ENCODE results near the gene PLSCR1.

The PLSCR1 gene, protein sequence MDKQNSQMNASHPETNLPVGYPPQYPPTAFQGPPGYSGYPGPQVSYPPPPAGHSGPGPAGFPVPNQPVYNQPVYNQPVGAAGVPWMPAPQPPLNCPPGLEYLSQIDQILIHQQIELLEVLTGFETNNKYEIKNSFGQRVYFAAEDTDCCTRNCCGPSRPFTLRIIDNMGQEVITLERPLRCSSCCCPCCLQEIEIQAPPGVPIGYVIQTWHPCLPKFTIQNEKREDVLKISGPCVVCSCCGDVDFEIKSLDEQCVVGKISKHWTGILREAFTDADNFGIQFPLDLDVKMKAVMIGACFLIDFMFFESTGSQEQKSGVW

DNA sequence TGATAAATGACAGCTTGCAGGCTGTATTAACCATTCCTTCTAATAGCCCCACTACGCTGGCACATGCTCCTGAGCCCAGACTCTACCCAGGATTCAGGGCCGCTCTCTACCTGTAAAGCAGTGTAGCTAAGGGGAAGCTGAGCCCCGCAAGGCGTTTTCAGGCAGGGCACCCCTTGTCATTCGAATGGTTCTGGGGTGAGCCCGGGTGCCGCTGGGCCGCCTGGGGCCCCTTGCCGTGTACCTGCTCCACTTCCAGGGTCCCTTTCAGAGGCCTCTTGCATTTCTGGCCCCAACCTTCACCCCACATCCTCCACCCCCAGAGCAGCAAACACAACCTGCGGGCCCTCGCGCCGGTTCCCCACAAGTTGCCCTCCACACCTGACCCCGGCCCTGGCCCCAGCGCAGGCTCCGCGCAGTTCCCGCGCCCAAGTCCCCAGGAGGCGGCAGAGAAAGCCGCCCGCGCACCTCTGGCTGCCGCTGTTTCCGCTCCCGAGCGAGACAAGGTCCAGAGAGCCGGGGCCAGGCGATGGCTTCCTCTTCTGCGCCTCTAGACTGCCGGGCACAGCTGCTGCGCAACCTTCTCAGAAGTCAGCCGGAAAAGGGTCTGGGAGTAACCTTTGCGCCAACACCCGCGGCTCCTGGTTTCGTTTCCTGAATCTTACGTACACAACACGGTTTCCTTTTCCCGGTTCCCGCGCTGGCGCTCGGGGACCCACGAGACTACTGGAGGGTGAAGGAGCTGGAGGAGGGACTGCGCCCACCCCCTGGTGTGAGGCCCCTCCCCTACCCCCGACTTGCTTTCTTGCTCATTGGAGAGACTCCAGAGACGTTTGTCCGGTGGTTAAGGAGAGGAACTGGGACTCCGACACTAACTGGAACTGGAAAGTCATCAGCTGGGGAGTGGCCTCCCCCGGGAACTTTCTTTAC lies at the start of gene PLSCR1:
Gene PLSCR1 (minus strand): TSS at position 606 of the 927 bp plus-strand sequence. CDS start 8,055 bp downstream, outside the sequence.
- DNase-seq, result peak; percentile 94
- in situ Hi-C loops (cut with HindIII; ENCODE audit: low pct_ligation_motif_present, low pct_unique_long_range_greater_than_20kb, low sequenced_read_pairs), result no loop called here

DNA sequence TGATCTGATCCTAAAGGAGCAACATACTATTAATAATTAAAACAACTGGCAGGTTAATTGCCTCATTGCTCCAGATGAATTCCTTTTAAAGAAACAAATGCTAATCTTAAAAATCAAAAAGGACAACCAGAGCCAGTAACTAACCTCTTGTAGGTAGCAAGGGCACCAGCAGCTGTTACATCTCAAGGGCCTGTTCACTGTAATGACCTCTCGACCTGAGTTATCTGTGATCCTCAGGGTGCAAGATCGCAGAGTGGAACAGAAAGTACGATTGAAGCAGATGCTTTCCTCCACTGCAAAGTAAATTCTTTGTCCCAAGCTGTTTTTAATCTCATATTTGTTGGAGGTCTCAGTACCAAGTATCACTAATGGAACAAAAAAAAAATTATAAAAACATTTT lies 49.4 kb upstream of the PLSCR1 start:
- no peak for DNase-seq
- in situ Hi-C loops (cut with HindIII; ENCODE audit: low pct_ligation_motif_present, low pct_unique_long_range_greater_than_20kb, low sequenced_read_pairs), result no loop called here

DNA sequence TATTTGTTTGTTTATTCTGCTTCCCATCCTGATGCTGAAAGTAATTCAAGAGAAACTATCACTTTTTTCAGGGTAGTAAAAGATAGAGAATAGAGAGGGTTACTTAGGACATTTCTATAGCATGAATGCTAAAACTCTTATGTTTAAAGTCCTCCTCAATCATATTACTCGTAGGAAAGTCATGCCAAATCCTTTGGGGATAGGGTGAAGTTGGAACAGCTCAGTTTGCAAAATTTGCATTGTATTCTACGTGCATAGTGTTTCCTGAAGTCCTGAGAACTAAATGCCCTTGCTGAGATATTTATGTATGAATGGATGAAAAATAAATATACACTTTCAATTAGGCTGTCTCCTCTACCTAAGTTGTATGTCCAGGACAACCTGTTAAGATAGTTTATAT lies 46.1 kb upstream of the PLSCR1 start:
- in situ Hi-C loops (cut with HindIII; ENCODE audit: low pct_ligation_motif_present, low pct_unique_long_range_greater_than_20kb, low sequenced_read_pairs), result no loop called here
- DNase-seq, result no peak

DNA sequence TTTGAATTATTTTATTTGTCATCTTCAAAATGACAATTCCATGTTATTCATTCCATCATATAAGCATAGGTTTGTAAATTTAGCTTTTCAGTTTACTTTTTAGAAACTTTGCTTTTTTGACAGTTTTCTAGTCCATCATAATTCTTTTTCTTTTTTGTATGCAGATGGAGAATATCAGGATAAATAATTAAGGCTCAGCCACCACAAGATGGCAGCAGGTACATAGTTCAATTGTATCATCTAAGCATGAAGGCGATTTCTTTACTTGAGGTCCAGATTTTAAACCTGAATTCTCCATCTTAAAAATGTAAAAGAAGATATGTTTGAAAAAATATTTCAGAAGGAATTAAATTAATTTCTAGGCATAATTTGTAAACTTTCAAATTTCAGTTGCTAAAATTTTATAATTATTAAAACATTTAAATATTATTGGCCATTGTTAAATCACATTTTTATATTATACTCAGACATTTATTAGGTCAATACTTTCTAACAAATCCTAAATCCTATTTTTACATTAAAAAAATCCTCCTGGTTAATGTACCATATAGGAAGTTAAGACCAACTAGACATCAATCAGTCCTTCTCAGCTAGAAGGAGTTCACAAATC lies 45.6 kb upstream of the PLSCR1 start:
- in situ Hi-C loops (cut with HindIII; ENCODE audit: low pct_ligation_motif_present, low pct_unique_long_range_greater_than_20kb, low sequenced_read_pairs), result no loop called here
- DNase-seq, result peak; percentile 60

DNA sequence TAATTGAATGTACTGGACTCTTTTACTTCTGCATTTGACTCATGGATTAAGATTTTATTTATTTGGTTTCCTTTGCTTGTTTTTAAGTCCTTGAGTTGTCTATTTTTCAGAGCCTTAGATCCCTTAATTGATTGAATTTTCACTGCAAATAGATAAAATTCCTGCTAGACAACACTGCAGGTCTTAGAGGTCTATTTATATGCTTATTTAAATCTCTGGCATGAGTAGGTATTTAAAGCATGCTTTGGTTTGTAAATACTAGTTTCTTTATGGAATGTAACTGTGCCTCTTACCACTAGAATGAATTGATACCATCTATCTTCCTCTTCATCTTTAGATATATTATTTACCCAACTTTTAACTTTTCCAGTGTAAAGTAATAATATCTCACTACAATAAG lies 40.7 kb upstream of the PLSCR1 start:
- in situ Hi-C loops (cut with HindIII; ENCODE audit: low pct_ligation_motif_present, low pct_unique_long_range_greater_than_20kb, low sequenced_read_pairs), result no loop called here
- no peak for DNase-seq

DNA sequence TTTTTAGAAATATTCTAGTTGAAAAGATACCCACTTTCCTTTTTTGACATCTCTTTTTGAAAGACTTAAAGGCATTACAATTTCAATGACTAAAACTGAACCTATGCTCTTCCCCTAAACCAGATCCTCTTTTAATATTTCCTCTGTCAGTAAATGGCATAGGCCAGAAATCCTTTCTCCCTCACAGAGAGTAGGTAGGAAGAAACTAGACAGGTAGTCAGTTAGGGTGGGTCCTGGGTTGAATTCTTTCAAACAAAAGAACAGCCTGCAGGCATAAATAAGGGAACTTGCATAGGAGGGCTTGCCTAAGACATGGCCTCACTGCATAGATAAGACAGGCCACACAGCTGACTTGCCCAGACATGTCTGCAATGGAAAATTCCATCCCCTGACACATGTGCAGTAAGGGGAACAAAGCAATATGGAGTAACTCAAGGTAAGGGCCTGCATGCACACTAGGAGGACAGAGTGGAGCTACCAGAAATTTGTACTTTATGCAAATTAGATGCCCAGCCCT lies 37.6 kb upstream of the PLSCR1 start:
- in situ Hi-C loops (cut with HindIII; ENCODE audit: low pct_ligation_motif_present, low pct_unique_long_range_greater_than_20kb, low sequenced_read_pairs), result no loop called here
- no peak for DNase-seq

DNA sequence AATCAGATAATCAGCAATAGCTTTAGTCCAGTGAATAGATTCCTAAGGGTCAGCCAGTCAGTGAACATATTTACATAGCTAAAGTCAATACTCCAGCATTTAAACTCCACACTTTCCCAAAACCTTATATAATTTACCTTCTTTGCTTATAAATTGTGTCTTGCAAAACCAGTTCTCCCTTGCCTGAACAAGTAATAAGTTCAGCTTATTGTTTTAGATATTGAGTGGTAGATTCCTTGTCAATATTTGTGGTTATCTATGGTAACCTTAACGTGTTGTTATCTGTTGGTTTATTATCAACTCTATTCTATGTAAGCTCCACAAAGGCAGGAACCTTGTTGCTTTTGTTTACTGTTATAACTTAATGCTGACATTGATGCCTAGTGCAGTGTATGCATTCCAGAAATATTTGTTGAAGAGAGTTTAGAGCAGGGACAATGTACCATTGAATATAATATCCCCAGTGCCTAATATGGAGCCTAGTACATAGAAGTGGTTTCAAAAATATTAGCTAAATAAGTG lies 36.7 kb upstream of the PLSCR1 start:
- in situ Hi-C loops (cut with HindIII; ENCODE audit: low pct_ligation_motif_present, low pct_unique_long_range_greater_than_20kb, low sequenced_read_pairs), result no loop called here
- no peak for DNase-seq

DNA sequence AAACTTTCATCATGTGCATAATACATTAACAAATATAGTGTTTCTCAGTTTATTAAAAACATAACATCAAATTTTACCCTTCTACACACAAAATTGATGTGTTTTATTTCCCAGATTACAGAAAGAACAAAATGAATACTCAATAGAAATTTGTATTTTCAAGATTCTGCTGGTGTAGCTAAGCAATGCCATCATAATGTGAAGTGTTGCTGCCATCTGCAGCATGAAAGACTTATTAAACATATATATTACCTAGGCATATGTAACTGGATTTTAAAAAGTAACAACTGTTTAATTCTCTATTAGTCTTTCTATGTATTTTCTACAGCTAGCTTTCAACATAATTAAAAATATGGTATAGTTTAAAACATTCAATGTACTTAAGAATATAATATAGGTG lies 33.3 kb upstream of the PLSCR1 start:
- DNase-seq, result peak; percentile 50

DNA sequence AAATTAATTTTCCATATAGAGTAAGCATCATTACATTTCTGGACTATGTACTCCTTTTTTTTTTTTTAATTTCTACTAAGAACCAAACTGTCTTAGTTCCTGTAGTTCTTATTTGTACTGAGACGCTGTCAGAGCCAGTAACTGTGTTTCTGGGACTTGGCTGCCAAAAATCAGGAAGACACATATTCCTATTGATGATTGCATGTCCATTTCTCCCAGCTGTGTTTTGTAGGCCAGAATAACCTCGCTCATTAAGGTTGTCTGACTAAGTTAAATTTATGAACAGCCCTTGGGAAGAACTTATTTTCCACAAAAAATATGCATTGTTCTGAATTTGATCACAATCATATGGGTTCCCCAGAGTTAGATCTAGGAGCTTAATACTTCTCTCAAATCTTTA lies 31.2 kb upstream of the PLSCR1 start:
- no peak for DNase-seq
- in situ Hi-C loops (cut with HindIII; ENCODE audit: low pct_ligation_motif_present, low pct_unique_long_range_greater_than_20kb, low sequenced_read_pairs), result no loop called here

More for the DNA sequence above, 33.3 kb upstream of the PLSCR1 start:
- in situ Hi-C loops (cut with HindIII; ENCODE audit: low pct_ligation_motif_present, low pct_unique_long_range_greater_than_20kb, low sequenced_read_pairs), result no loop called here

DNA sequence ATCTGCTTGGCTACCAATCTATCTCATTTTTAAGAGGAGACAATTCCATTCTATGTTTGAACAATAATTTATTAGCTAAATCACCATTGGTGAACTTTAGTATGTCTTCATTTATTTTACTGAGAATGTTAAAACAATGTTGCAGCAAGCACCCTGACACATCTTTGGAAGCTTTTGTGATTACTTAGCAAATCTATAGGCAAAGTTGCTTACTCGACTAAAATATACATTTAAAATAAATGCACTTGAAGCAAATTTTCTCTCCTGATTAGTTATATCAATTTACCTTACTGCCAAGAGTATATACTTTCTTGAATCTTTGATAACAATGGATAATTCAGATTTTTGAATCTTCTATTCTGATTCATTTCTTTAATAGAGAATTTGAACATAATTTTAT lies 29.8 kb upstream of the PLSCR1 start:
- in situ Hi-C loops (cut with HindIII; ENCODE audit: low pct_ligation_motif_present, low pct_unique_long_range_greater_than_20kb, low sequenced_read_pairs), result no loop called here

DNA sequence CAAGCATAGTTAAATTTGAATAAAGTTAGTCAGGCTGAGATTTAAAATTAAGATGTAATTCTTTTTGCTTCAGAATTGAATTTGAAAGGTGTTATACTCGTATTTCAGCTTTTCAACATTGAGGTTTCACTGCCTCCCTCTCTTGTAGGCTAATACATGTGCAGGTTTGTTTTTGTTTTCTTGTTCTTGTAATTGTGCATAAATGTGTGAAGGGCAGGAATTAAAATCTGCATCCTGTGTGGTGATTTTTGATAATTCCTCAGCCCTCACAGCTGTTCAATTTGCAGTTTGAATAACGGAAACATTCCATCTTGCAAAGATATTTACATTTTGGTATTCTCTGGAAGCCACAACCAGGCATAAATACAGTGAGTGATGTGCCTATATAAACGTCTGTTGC lies 24.9 kb upstream of the PLSCR1 start:
- in situ Hi-C loops (cut with HindIII; ENCODE audit: low pct_ligation_motif_present, low pct_unique_long_range_greater_than_20kb, low sequenced_read_pairs), result no loop called here
- no peak for DNase-seq

More for the DNA sequence above, 29.8 kb upstream of the PLSCR1 start:
- no peak for DNase-seq

DNA sequence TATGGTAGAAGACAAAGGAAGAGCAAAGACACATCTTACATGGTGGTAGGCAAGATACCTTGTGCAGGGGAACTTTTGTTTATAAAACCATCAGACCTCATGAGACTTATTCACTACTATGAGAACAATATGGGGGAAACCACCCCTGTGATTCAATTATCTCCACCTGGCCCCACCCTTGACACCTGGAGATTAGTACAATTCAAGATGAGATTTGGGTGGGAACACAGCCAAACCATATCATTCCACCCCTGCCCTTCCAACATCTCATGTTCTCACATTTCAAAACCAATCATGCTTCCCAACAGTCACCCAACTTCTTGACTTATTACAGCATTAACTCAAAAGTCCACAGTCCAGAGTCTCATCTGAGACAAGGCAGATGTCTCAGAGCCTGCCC lies 21.7 kb upstream of the PLSCR1 start:
- in situ Hi-C loops (cut with HindIII; ENCODE audit: low pct_ligation_motif_present, low pct_unique_long_range_greater_than_20kb, low sequenced_read_pairs), result no loop called here
- no peak for DNase-seq

DNA sequence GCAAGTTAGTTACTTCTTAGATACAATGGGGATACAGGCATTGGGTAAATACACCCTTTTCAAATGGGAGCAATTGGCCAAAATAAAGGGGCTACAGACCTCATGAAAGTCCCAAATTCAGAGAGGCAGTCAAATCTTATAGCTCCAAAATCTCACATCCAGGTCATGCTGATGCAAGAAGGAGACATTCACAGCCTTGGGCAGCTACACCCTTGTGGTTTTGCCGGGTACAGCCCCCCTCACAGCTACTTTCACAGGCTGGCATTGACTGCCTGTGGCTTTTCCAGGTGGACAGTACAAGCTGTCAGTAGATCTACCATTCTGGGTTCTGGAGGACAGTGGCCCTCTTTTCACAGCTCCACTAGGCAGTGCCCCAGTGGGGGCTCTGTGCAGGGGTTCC lies 17.5 kb upstream of the PLSCR1 start:
- no peak for DNase-seq
- in situ Hi-C loops (cut with HindIII; ENCODE audit: low pct_ligation_motif_present, low pct_unique_long_range_greater_than_20kb, low sequenced_read_pairs), result no loop called here

DNA sequence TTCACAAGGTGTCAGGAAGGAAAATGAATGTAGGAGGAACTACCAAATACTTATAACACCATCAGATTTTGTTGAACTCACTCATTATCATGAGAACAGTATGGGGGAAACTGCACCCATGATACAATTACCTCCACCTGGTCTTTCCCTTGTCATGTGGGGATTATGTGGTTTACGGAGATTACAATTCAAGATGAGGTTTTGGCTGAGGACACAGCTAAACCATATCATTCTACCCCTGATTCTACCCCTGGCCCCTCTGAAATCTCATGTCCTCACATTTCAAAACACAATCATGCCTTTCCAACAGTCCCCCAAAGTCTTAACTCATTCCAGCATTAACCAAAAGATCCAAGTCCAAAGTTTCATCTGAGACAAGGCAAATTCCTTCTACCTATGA lies 17.1 kb upstream of the PLSCR1 start:
- in situ Hi-C loops (cut with HindIII; ENCODE audit: low pct_ligation_motif_present, low pct_unique_long_range_greater_than_20kb, low sequenced_read_pairs), result no loop called here
- DNase-seq, result no peak

DNA sequence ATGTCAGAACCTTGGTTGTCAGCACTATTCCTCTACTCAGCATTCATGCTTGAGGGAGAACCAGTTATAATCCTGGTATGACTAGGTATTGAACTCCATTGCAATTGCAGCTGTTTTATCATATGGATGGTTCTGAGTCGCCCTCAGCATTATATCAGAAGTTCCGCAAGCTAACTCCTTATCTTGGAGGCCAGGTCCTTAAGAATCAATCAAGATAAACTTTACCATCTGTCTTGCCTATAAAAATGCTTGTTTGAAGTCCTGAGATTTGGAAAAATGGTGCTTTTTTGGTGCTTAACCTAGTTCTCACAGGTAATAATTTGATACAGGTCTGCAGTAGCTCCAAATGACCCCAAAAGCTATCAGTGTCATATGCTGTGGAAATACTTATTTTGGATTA lies 16.3 kb upstream of the PLSCR1 start:
- DNase-seq, result no peak
- in situ Hi-C loops (cut with HindIII; ENCODE audit: low pct_ligation_motif_present, low pct_unique_long_range_greater_than_20kb, low sequenced_read_pairs), result no loop called here

DNA sequence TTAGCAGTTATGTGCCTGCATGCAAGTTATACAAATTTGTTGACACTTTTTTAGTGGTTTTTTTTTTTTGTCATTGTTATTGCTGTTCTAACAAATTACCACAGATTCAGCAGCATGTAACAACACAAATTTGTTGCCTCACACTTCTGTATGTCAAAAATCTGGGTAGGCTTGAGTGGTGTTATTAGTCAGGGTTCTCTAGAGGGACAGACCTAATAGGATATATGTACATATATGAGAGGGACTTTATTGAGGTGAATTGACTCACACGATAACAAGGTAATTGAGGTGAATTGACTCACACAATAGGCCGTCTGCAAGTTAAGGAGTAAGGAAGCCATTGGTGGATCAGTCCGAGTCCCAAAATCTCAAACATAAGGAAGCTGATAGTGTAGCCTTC lies 15.0 kb upstream of the PLSCR1 start:
- DNase-seq, result no peak
- in situ Hi-C loops (cut with HindIII; ENCODE audit: low pct_ligation_motif_present, low pct_unique_long_range_greater_than_20kb, low sequenced_read_pairs), result no loop called here

DNA sequence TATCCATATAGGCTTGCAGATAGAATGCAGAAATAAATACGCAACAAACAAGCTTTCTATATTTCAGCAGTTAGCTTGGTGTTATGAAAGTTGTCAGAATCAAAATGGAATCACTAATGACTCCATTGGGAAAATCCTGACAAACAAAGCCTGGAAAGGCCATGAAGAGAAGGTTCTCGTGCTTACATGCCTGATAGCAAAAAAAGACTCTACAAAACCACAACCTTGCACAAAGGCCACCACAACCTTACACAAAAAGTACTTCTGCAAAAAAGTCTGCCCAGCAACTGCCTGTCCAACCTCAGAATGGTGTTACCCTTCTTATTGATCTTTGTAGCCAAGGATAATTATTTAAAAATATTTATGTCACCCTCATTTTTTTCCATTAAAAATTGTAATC lies 14.4 kb upstream of the PLSCR1 start:
- in situ Hi-C loops (cut with HindIII; ENCODE audit: low pct_ligation_motif_present, low pct_unique_long_range_greater_than_20kb, low sequenced_read_pairs), result no loop called here
- no peak for DNase-seq

DNA sequence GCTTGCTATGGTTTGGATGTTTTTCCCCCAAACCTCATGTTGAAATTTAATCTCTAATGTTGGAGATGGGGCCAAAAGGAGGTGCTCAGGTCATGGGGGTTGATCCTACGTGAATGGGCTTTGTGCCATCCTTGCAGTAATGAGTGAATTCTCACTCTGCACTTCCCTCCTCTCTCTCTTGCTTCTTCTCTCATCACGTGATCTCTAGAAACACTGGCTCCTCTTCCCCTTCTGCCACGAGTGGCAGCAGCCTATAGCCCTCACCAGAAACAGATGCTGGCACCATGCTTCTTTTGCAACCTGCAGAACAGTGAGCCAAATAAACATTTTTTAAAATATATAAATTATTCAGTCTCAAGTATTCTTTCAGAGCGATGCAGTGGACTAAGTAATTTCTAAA lies 13.3 kb upstream of the PLSCR1 start:
- no peak for DNase-seq
- in situ Hi-C loops (cut with HindIII; ENCODE audit: low pct_ligation_motif_present, low pct_unique_long_range_greater_than_20kb, low sequenced_read_pairs), result no loop called here

DNA sequence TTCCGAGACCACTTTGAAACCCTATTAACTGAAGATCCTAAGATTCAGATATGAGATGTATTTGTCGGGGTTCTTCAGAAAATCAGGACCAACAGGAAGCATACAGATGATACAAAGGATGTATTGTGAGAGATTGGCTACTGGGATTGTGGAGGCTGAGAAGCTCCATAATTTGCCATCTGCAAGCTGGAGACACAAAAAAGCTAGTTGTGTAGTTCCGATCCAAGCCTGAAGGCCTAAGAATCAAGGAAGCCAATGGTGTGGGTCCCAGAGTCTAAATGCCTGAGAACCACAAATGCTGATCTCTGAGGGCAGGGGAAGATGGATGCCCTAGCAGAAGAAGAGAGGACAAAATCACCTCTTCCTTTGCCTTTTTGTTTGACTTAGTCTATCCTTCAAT lies 10.9 kb upstream of the PLSCR1 start:
- in situ Hi-C loops (cut with HindIII; ENCODE audit: low pct_ligation_motif_present, low pct_unique_long_range_greater_than_20kb, low sequenced_read_pairs), result no loop called here
- no peak for DNase-seq

Data from ACHN (cell line).